Heart left ventricle (tissue), 16 donors: ENCODE data around the gene SIRPB2. TPM values are rescaled to one million over a fixed set of nuclear protein-coding genes. Genes with fewer than 3 reads are reported as not detected.

Experiments used
- ATAC-seq, 4 donors: fragments of 200-7000 bp; cut with Tn5 transposase; one replicate each; pipeline ENCODE4 v1.9.1; 2020 to 2022; ENCODE audit warnings: moderate library complexity in 4 of 4, mild to moderate bottlenecking in 3 of 4, moderate number of reproducible peaks in 1 of 4
- DNase-seq, 5 donors: peaks; one replicate each; pipeline ENCODE4 v3.0.0-alpha.2; 2020
- H3K27ac ChIP-seq, 12 donors: fragments of 200-600 bp; sonication (generic) in 4 of 12; one replicate each; pipeline versions ENCODE4 v1.5.0 to v1.8.0; 2016 to 2022; ENCODE audit warnings: mild to moderate bottlenecking in 2 of 12
- H3K27me3 ChIP-seq, 9 donors: fragments of 200-600 bp; sonication (generic) in 2 of 9; one replicate each; pipeline versions ENCODE4 v1.5.1 to v1.8.0; 2016 to 2022; ENCODE audit warnings: mild to moderate bottlenecking in 3 of 9
- H3K36me3 ChIP-seq, 9 donors: fragments of 200-600 bp; sonication (generic) in 2 of 9; one replicate each; pipeline versions ENCODE4 v1.5.0 to v1.8.0; 2018 to 2022; ENCODE audit warnings: mild to moderate bottlenecking in 2 of 9
- H3K4me1 ChIP-seq, 12 donors: fragments of 200-600 bp; sonication (generic) in 4 of 12; one replicate each; pipeline versions ENCODE4 v1.5.0 to v1.8.0; 2016 to 2022; ENCODE audit warnings: mild to moderate bottlenecking in 3 of 12
- H3K4me3 ChIP-seq, 12 donors: fragments of 200-600 bp; sonication (generic) in 4 of 12; one replicate each; pipeline versions ENCODE4 v1.5.0 to v1.8.0; 2017 to 2022; ENCODE audit warnings: mild to moderate bottlenecking in 9 of 12, moderate library complexity in 4 of 12
- H3K9me3 ChIP-seq, 12 donors: fragments of 200-600 bp; sonication (generic) in 4 of 12; one replicate each; pipeline versions ENCODE4 v1.5.0 to v1.8.0; 2016 to 2022; ENCODE audit warnings: mild to moderate bottlenecking in 1 of 12
- POLR2A ChIP-seq, 2 donors: fragments of 450-650 bp; IDR thresholded peaks; one replicate each; pipeline ENCODE4 v1.6.1; 2017; ENCODE audit warnings: antibody characterized with exemption in 2 of 2, mild to moderate bottlenecking in 2 of 2, moderate library complexity in 2 of 2
- WGBS, 4 donors: extraction: QIAGEN DNeasy Blood & Tissue Kit in 2 of 4; methylation state at CpG; one replicate each; pipeline versions ENCODE4 v1.1.5 to v1.1.7; 2013 to 2018; 5-methylcytosine and 5-hydroxymethylcytosine counted together
- intact Hi-C, 10 donors: fragments of 100-400 bp; cut with DNase I; formaldehyde crosslinking; loops; one replicate each; pipeline versions ENCODE4 v1.11.1 to v1.14.2; 2022
- polyA plus RNA-seq, 2 donors: library from polyadenylated mRNA; stranded (reverse); fragments of 200-250 nt; gene quantifications; one replicate each; pipeline ENCODE4 v1.2.3, GENCODE V29; 2013
- total RNA-seq, 9 donors: library from RNA; depleted of rRNA in 2 of 9; stranded (reverse); fragments of >200 nt in 2 of 9; fragmentation: NEBNext Ultra II Directional in 3 of 9; extraction: Animal tissue kit (Norgen Biotek cat#: 25700) in 3 of 9; gene quantifications; one replicate each; pipeline versions ENCODE4 v1.1.0 to v1.2.4, GENCODE V29; 2016 to 2023
- TF ChIP-seq, protein P1 (sequence below), 12 donors: fragments of 200-600 bp; sonication (generic) in 4 of 12; IDR thresholded peaks; one replicate each; pipeline versions ENCODE4 v1.5.0 to v1.8.0; 2018 to 2022; ENCODE audit warnings: antibody characterized with exemption in 12 of 12, mild to moderate bottlenecking in 5 of 12
- donor health status: ischemic (EF 13 %, LVEDD 7.1; RV severe dilation, severe dysfunction).
- donor health status: healthy with polysubstance abuse.
- donor health status: DM: no; HTN: yes; CAD: no.
- donor health status: DM: no; HTN: no; CAD: no.
- donor health status: ischemic (EF 25% LVEDD 6.9; RV normal size, moderate dysfunction).
- donor health status: ischemic (EF 25% LVEDD 5.7; RV mildly dilated, moderate dysfunction).
- donor health status: healthy.
- donor health status: DM: yes; HTN: yes; CAD: no.
- donor health status: ischemic (EF 35%, LVEDD 5.7; RV mildly dilated, moderate dysfunction).
- donor health status: nonischemic (EF 11% LVEDD 7.7; RV severe dilation, severe dysfunction).
- donor health status: DM: yes; HTN: yes; CAD: no.
- donor health status: PGD.
- donor health status: ischemic (EF 29% LVEDD 5.4; RV normal size, mild dysfunction).
- donor health status: nonischemic (EF 23%, LVEDD 6.1; RV moderate dilation, normal function).

SIRPB2 gene
- total and polyA plus RNA-seq, 11 donors, result 0.74 to 11.9 (median 2.1) TPM

DNA sequence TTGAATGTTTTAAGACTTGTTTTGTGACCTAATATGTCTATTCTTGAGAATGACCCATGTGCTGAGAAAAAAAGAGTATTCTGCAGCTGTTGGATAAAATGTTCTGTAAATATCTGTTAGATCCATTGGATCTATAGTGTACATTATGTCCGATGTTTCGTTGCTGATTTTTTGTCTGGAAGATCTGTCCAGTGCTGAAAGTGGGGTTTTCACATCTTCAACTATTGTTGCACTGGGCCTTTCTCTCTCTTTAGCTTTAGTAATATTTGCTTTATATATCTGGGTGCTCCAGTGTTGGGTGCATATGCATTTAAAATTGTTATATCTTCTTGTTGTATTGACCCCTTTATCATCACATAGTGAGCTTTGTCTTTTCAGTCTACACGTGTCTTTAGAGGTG lies 5.7 kb upstream of the SIRPB2 start:
- no peak overlapping the region for H3K27ac ChIP-seq
- DNase-seq, result no peak
- 84 to 95% (median 91%) methylated on average over 2 to 3 of the region's 3 CpGs for WGBS, 4 donors
- intact Hi-C loops, result no loop called here
- peaks cover 0 to 4% (median 0%) of the 10 kb centered on the region in 9 donors for H3K27me3 ChIP-seq
- no peak for ATAC-seq
- TF ChIP-seq POLR2A (IDR thresholded peaks at IDR 0.05), result no peak
- TF ChIP-seq, protein P1, sequence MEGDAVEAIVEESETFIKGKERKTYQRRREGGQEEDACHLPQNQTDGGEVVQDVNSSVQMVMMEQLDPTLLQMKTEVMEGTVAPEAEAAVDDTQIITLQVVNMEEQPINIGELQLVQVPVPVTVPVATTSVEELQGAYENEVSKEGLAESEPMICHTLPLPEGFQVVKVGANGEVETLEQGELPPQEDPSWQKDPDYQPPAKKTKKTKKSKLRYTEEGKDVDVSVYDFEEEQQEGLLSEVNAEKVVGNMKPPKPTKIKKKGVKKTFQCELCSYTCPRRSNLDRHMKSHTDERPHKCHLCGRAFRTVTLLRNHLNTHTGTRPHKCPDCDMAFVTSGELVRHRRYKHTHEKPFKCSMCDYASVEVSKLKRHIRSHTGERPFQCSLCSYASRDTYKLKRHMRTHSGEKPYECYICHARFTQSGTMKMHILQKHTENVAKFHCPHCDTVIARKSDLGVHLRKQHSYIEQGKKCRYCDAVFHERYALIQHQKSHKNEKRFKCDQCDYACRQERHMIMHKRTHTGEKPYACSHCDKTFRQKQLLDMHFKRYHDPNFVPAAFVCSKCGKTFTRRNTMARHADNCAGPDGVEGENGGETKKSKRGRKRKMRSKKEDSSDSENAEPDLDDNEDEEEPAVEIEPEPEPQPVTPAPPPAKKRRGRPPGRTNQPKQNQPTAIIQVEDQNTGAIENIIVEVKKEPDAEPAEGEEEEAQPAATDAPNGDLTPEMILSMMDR (IDR thresholded peaks at IDR 0.05), result no peak
- H3K4me1 ChIP-seq, result peaks cover 0 to 27% (median 0%) of the 10 kb centered on the region in 12 donors
- H3K4me3 ChIP-seq, result no peak overlapping the region
- no peaks in the 10 kb centered on the region for H3K36me3 ChIP-seq
- peaks cover 0 to 3% (median 0%) of the 10 kb centered on the region in 12 donors for H3K9me3 ChIP-seq

DNA sequence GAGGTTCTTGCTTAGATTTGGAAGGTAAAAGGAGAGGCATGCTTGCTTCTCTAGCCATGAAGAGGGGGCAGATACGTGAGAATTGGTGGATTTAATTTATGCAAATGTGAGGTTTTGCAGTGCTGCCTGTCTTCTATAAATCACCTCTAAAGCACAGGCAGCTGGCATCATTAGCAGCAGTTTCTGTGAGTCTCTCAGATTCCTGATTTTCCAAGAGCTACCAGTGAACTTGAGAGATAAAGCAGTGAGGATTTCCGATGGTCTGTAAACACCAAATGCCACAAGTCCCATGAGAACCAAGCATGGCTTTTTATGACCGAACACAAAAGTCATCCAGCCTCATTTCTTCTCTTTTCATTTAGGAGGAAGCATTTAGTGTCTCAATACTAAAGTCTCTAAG lies 3.2 kb upstream of the SIRPB2 start:
- Histone ChIP-seq H3K27ac (peak overlapping the region in 1 of 12 donors; percentile 95), H3K4me3 (no peak overlapping the region), H3K9me3 (no peaks in the 10 kb centered on the region), H3K36me3 (no peaks in the 10 kb centered on the region), H3K4me1 (peaks cover 0 to 32% (median 0%) of the 10 kb centered on the region in 12 donors), H3K27me3 (peaks cover 0 to 3% (median 0%) of the 10 kb centered on the region in 9 donors)
- no peak for DNase-seq
- WGBS, 4 donors, result 49 to 56% (median 51%) methylated on average over 3 of the region's 3 CpGs
- no peak for TF ChIP-seq POLR2A (IDR thresholded peaks at IDR 0.05)
- TF ChIP-seq, protein P1 (IDR thresholded peaks at IDR 0.05), result no peak
- intact Hi-C loops, result no loop called here
- no peak for ATAC-seq

DNA sequence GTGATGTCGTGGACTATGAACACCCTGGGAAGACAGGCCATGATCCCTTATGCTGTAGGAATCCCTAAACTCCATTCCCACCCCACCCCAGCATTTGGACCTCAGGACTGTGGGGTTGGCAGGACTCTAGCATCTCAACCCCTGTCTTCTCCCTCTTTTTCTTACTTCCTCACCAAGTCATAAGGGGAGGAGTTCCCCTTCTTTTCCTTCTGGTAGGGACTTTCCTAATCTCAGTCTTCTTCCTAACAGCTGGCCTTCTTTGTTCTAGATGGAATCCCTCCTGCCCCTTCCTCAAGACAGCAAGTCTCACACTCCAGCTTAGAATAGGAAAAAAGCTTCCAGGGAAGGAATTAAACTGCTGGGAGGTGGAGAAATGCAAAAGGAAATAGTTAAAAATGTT lies 2.3 kb upstream of the SIRPB2 start:
- no peak overlapping the region for H3K4me3 ChIP-seq
- no peak for TF ChIP-seq POLR2A (IDR thresholded peaks at IDR 0.05)
- TF ChIP-seq, protein P1 (IDR thresholded peaks at IDR 0.05), result no peak
- H3K4me1 ChIP-seq, result peaks cover 0 to 32% (median 0%) of the 10 kb centered on the region in 12 donors
- no peaks in the 10 kb centered on the region for H3K27me3 ChIP-seq
- peaks cover 0 to 2% (median 0%) of the 10 kb centered on the region in 12 donors for H3K9me3 ChIP-seq
- DNase-seq, result no peak
- WGBS, 4 donors, result 60 to 86% (median 74%) methylated on average over 1 of the region's 1 CpG
- intact Hi-C loops, result no loop called here
- no peak for ATAC-seq
- H3K36me3 ChIP-seq, result no peaks in the 10 kb centered on the region
- H3K27ac ChIP-seq, result peak overlapping the region in 1 of 12 donors; percentile 95

DNA sequence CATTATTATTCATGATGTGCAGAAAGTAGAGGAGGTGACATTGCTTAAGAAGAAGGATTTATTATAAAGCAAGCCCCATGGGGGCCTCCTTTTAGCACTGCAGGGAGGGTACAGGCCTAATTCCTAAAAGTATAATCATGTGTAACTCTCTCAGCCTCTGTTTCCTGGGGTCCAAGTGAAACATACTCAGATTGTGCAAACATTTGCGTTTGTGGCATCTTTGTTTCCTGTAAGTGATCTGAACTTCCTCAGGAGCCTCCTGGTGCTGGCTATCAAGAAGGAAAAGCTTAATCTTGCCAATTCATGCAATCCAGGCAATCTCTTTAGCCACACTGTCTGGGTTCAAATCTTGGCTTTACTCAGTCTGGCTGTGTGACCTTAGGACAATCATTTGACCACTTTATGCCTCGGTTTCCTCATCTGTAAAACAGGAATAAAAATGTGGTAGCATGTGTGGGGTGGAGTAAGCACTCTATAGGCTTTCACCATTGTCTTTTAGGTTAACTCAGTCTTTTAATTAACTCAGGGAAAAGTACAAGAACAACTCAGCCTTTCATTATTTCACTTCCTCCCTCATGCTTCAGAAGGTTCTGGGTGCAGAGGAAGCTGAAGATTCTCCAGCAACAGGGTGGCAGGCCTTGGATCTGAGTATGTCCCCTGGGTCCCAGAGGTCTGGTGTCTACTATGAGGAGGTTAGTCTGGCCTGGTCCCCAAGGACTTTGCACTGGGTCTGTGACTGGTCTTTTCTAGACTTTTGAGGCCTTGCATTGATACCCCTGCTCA lies 831 bp upstream of the SIRPB2 start:
- H3K9me3 ChIP-seq, result peaks cover 0 to 2% (median 0%) of the 10 kb centered on the region in 12 donors
- H3K4me1 ChIP-seq, result peaks cover 0 to 40% (median 0%) of the 10 kb centered on the region in 12 donors
- TF ChIP-seq POLR2A (IDR thresholded peaks at IDR 0.05), result no peak
- TF ChIP-seq, protein P1 (IDR thresholded peaks at IDR 0.05), result no peak
- H3K36me3 ChIP-seq, result no peaks in the 10 kb centered on the region
- H3K27ac ChIP-seq, result peak overlapping the region in 8 of 12 donors; percentile 4 to 95 (median 42)
- intact Hi-C loops, result no loop called here
- H3K27me3 ChIP-seq, result no peaks in the 10 kb centered on the region
- H3K4me3 ChIP-seq, result peak overlapping the region in 1 of 12 donors; percentile 60
- 57 to 71% (median 65%) methylated on average over 2 of the region's 2 CpGs for WGBS, 4 donors
- DNase-seq (no peak), ATAC-seq (peak in 3 of 4 donors; percentile 23 to 51 (median 41))
